ENCODE results near the gene UNC5B.

The UNC5B gene

GRCh38 chr10:71212318-71213126 lies at the start of gene UNC5B:
Gene UNC5B, plus strand, starts transcription at chr10:71212570. Its CDS starts 416 bp downstream, at chr10:71212986.
- DNase-seq = peak; percentile 38 to 65

DNA sequence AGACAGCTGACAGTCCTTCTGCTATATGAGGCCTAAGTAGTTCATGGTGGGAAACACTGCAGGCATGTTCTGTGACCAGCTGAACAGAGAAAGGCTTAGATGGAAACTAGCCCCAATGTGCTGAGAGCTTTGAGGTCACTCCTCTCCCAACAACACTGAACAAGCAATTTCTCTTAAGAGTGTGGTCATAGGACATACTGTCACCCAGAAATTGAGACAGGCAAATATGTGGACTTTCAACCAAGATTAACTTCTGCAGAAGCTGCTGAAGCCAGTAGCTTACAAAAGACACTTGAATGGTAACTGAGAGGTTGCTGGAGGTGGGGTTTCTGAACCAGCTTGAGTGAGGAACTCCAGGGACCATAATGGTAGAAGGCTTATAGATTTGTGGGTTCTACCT lies 38.9 kb upstream of the UNC5B start:
- no peak for DNase-seq

DNA sequence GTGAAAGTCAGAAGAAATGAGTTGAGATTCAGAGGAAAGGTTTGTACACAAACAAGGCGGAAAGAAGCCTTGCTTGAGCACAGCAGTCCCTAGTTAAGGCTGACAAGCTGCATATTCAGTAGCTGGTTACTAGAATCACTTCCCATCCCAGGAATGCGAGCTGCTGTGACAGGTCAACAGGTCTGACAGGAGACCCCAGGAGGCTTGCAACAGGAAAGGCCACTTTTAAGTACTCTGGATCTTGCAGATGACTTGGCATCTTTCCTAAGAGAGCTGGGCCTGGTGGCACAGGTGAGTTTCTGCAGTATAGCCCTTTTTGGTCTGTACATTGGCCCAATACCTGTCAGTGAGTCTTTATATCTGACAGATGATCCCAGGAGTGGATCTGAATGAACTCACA lies 35.7 kb upstream of the UNC5B start:
- no peak for DNase-seq

DNA sequence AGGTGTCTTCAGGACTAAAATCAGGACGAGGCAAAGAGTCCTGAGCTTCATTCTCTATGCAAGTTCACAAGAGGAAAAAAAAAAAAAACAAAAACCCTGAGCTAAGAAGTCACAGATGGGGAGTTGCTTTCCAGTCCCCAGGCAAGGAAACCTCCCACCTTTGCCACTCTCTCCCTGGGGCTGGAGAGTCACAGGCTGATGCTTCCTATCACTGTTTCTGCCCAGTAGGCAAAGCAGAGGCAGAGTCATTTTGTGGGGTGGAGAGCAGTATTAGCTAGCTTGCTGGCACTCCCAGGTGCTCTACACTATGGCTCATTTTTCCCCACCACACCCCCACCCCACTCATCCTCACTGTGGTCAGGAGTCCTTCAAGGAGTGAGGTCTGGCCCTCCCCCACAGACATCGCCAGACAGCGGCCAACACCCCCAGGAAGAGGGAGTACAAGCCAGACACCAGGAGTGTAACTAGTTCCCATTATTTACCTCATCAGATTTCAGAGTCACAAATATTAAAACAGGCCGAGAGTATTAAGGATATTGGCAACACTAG lies 34.6 kb upstream of the UNC5B start:
- no peak for DNase-seq

DNA sequence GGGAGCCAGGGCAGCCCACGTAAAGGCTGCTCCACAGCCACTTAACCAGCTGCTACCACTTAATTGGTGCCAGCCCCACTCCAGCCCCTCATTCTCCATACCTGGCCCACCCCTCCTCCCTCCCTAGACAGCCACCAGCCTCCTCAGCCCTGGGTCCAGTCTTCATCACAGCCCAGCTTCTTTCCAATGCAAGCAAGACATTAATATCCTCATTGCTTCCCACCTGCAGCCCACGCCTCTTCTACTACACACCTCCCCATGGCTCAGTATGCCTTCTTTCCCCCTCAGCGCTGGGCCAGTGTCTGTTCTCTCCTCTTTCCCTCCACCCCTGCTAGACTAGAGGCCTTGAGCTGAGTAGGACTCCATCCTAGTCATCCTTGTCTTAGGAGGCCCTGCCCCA lies 33.5 kb upstream of the UNC5B start:
- DNase-seq = no peak

DNA sequence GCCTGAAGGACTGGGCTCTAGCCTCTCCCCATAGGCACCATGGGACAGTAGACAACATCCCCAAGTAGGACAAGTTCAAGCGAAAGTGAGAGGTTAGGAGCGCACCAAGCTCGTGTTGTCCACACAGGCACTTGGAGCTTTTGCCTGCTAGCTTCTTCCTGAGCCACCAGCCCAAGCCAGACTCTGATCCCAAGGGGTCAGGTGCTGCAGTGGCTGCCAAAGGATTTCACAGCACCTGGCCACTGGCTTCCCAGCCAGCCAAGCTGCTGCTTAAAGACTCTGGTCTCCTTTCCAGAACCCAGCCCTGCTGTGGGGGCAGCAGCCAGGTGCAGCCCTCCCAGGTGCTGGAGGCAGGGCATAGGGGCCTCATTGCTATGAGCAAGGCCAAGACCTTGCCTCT lies 33.0 kb upstream of the UNC5B start:
- no peak for DNase-seq

GRCh38 chr10:71184421-71184820 lies 27.9 kb upstream of the UNC5B start:
- DNase-seq = no peak

DNA sequence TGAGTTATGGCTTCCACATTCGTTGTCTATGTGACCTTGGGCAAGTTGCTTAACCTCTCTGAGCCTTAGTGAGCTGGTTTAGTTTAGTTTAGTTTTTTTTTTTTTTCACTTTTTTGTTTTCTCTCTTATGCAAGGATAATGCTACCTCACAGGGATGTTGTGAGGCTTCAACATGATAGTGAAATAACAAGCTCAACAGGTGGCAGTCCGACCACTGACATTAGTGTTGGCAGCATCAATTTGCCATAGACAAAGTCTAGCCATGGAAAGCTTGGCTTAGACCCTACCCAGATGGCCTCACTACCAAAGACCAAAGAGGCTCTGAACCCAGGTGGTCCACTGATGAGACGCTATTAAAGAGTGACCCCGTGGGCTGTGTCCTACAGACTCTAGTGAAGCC lies 27.2 kb upstream of the UNC5B start:
- no peak for DNase-seq

DNA sequence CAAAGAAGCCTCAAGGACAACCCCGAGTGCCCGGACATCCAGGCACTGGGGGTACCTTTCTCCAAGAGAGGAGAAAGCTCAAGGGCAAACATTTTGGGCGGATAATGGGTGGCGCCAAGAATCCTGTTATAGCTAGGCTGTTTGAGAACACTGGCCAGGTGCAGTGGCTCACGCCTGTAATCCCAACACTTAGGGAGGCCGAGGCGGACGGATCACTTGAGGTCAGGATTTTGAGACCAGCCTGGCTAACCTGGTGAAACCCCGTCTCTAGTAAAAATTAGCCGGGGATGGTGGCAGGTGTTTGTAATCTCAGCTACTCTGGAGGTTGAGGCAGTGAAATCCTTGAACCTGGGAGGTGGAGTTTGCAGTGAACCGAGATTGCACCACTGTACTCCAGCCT lies 25.2 kb upstream of the UNC5B start:
- no peak for DNase-seq

DNA sequence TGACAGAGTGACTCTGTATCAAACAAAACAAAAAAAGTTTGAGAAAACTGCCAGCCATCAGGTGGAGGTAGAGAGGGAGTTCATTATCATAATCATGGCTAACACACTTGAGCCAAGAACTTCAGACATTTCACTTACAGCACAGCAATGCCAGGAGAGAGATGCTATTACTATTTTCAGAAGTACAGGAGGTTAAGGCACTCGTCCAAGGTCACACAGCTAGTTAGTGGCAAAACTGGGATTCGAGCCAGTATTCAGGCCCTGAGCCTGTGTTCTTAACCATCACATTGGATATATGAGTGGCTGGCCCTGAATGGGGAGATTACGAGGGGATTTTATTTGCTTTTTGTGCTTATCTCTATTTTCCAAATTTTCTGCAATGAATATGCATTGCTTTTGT lies 24.8 kb upstream of the UNC5B start:
- no peak for DNase-seq

DNA sequence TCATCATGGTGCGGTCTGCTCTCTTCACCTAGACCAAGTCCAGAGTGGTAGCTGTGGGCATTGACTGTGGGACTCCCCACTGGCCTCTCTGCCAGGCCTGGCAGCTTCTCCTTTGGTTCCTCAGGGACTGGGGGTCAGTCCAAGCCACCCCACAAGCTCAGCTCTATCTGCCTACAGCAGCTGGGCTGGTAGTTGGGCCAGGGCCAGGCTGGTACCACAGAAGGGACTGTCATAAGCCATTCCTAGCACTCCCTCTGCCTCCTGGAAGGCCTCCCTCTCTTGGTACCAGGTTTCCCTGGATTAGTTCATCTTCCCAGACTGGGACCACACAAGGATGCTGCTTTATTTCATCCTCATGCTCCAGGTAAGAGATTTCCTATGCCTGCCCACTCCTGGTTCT lies 24.2 kb upstream of the UNC5B start:
- no peak for DNase-seq

DNA sequence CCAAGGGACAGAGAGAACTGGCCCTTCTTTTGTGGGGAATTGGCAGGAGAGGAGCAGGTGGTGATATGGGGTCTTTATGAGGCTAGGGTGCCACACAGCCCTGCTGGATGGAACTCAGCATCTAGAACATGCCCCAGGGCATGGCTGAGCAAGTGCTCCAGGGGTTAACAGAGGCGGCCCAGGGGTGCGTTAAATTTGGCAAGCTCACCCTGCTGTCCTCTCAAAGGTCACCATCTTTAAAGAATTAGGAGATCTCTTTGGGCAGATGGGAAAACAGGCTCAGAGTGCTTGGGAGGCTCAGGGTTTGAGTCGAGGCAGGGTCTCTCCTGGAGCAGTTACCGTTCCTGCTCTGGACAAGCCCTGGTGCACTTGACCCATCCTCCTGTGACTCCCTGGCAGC lies 21.4 kb upstream of the UNC5B start:
- DNase-seq = no peak

GRCh38 chr10:71191551-71192076 lies 20.8 kb upstream of the UNC5B start:
- no peak for DNase-seq

- no peak for DNase-seq
Observed at GRCh38 chr10:71193516-71193915, 18.9 kb upstream of the UNC5B start.

DNA sequence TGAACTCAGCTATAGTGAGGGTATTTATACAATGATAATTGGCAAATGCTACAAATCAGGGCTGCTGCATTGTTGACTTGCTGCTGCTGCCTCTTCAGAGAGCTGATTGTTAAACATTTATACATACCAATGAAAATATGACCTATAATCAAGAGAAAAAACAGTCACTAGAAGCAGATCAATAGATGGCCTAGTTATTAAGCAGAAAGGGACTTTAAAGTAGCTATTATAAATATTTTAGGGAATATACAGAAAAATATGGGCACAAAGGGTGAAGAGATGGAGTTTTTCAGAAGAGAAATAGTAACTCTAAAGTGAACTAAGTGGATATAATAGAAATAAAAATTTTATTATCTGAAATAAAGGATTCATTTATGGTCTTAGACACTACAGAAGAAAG lies 14.4 kb upstream of the UNC5B start:
- DNase-seq = no peak

GRCh38 chr10:71201849-71202248 lies 10.5 kb upstream of the UNC5B start:
- DNase-seq = no peak

- DNase-seq = no peak
Observed at GRCh38 chr10:71202314-71202713, 10.1 kb upstream of the UNC5B start.

DNA sequence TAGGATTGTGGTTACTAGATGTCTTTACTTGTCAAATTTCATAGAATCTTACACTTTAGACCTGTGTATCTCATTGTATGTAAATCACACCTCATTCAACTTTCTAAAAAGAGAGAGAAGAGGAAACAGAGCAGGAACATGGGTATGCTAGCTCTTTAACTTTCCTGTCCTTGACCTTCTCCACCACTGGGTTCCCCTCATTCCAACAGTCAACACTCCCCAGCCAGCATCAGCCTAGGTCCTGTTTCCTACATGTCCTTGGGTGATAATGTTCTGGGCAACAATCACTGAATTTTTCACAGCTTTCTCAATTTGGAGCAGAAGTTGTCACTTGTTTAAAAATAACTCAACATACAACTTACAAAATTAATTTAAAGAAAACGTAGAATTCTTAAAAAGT lies 9.2 kb upstream of the UNC5B start:
- no peak for DNase-seq

GRCh38 chr10:71203716-71204115 lies 8.7 kb upstream of the UNC5B start:
- no peak for DNase-seq

DNA sequence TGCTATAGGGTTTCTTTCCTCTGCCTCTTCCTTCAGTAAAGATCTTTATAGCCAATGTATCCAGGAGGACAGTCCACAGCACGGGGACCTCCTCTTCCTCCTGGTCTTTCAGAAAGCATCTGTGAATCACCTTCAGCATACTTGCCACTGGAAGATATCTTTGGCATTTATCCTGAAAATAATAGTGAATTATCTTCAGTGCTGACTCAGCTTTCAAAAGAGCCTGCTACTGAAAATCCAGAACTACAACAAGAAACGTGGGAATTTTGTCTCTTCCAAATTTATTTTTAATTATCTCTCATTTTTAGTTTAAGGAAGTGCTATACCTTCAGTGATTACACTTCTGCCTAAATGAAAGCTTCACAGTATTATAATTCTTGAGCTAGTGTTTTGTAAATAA lies 7.6 kb upstream of the UNC5B start:
- no peak for DNase-seq

DNA sequence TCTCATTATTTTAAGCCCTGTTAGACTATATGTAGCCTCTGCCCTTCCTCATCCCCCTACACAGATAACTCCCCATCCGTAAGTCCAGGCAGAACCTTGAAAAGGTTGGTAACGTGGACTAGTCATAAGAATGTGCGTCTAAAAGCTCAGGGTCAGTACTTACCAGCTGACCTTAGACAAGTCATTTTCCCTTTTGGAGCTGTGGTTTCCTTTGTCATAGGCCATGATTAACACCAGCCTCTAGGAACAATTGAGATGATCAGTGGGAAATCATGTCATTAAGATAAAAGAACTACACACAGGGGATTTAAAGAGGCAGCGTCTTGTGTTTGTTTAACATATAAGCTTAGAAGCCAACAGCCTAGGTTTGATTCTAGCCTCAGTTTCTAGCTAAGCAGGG lies 6.9 kb upstream of the UNC5B start:
- DNase-seq = no peak

DNA sequence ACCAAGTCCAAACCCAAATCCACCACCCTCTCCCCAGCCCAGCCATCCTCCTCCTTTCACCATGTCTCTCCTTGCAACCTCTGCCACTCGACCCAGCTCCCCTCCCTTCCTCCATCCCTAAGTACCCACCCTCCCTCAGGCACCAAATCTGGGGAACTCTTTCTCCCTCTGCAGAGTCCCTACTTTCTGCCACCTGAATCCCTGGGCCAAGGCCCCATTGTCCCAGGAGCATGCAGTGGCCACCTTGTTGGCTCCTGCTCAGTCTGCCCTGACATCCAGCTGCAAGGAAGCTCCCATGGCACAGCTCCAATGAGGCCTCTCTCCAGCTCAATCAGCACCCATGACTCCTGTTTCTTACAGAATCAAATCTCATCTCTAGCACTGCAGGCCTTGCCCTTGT lies 5.5 kb upstream of the UNC5B start:
- DNase-seq = no peak

DNA sequence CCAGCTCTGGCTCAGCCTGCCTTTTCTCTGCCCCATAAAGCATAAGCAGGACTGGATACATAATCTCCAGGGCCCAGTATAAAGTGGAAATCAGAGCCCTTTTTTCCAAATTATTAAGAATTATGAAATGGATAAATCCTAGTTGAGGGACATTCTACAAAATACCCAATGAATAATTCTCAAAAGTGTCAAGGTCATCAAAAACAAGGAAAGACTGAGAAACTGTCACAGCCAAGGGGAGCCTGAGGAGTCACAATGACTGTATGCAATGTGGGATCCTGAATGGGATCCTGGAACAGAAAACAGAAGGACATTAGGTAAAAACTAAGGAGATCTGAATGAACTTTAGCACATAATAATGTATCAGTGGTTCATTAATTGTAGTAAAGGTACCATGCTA lies 4.8 kb upstream of the UNC5B start:
- DNase-seq = no peak

DNA sequence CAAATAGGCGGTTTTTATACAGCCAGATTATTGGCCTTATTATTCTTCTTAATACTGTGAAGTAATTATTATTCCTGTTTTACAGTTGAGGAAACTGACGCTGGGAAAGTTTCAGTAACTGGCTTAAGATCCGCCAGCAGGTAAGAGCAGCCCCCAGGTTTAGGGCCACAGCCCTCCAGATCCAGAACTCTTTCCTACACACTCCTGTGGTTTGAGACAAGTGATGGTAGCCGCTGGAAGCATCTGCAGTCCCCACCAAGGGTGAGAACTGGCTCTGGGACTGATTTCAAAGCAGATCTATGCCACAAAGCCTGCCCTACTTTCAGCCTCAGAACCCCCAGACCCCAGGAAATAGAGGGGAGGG lies 3.0 kb upstream of the UNC5B start:
- DNase-seq = no peak
